D341Med (cell line): Measurements from ENCODE around the gene LPAR4.
"Not testable (repeated sequence)": the region's sequence is repeated elsewhere in the genome, so short reads cannot be mapped to it uniquely, and the experiment has no call there.

Experiments used
- DNase-seq: peaks from one replicate; pipeline ENCODE4 v3.0.0; 2012; ENCODE audit warnings: low spot score

LPAR4 gene

GRCh38 chrX:78747489-78747888 lies at the start of gene LPAR4:
Gene LPAR4 (plus strand): TSS chrX:78747720. CDS start chrX:78754870, 7,150 bp downstream.
- no peak for DNase-seq

GRCh38 chrX:78706071-78706470 lies 41.4 kb upstream of the LPAR4 start:
- DNase-seq: no peak

- no peak for DNase-seq
Observed at GRCh38 chrX:78708262-78708661, 39.3 kb upstream of the LPAR4 start.

GRCh38 chrX:78708816-78709215 lies 38.7 kb upstream of the LPAR4 start:
- no peak for DNase-seq

GRCh38 chrX:78710171-78710570 lies 37.3 kb upstream of the LPAR4 start:
- DNase-seq: no peak

GRCh38 chrX:78712336-78712735 lies 35.2 kb upstream of the LPAR4 start:
- DNase-seq: no peak

- DNase-seq: no peak
Observed at GRCh38 chrX:78725287-78725686, 22.2 kb upstream of the LPAR4 start.

DNA sequence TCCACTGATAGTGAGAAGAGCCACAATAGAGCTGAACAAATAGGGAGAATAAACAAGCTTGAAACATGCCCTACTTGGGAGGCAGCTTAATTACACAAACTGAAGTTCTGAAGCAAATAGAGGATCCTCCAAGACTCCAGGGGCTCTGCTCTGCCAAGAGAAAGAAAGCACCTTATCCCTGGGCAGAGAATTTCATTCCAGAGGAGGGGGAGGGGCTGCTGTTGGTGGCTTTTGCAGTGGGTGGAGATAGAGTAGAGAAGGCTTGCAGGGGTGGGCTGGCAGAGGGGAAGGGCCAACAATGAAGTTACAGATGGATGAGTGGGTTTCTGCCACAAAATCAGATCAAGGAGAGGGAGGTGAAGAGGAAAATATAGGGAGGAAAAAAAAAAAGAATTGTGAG lies 1.0 kb upstream of the LPAR4 start:
- no peak for DNase-seq

DNA sequence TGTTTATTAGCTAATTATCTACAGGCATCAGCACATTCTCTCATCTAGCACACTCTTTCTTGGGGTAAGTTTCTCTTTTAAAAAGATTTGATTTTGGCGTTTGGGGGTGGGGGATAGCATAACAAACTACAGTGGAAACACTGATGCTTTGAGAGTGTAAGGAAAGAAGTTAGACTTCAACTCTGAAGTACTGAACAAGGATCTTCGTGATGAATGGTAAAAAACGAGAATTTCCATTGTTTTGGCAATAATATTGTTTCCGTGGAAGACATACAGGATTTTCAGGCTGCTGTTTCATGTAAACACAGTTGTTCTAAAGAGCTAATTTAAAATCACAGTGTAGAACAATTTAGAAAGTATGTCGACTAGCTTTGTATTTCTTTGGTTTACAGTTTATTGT lies 451 bp downstream of the LPAR4 start:
- no peak for DNase-seq

- no peak for DNase-seq
Observed at GRCh38 chrX:78748846-78749245, 1.3 kb downstream of the LPAR4 start.

DNA sequence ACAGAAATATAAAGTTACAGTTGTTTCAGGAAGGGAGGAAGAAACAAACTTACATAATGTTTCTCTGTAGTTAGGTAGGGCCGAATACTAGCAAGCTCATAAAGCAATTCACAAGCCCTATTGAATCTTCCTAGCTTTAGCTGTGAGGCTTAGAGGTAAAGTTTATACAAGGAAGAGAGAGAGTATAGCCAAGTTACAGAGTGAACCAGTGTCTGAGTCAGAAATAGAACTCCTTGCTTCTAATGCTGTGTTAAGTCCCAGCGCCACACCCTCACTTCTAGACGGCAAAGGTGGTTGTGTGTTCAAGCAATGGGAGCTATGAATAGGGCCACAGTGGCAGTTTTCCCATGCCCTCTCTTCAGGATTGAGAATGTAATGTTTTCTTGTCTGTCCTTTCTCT lies 6.1 kb downstream of the LPAR4 start:
- DNase-seq: no peak

DNA sequence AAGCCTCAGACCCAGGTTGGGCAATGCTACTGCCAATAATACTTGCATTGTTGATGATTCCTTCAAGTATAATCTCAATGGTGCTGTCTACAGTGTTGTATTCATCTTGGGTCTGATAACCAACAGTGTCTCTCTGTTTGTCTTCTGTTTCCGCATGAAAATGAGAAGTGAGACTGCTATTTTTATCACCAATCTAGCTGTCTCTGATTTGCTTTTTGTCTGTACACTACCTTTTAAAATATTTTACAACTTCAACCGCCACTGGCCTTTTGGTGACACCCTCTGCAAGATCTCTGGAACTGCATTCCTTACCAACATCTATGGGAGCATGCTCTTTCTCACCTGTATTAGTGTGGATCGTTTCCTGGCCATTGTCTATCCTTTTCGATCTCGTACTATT lies 7.4 kb downstream of the LPAR4 start:
- no peak for DNase-seq

DNA sequence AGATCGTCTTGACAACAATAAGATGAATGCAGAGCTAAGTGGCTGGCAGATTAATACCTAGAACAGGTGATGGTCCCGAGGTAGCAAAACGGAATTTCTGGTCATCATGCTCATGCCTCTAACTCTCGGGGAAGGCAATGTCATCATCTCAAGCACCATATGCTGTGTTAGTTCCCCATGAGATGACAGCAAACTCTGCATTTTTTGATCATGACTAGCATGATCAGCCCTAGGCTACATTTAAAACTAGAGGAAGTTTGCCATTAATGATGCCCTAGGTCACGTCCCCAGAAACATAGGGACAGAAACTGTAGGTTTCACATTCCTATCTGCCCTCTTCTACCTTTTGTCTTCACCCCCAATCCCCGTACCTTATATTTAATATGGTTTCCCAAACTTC lies 11.6 kb downstream of the LPAR4 start:
- no peak for DNase-seq

DNA sequence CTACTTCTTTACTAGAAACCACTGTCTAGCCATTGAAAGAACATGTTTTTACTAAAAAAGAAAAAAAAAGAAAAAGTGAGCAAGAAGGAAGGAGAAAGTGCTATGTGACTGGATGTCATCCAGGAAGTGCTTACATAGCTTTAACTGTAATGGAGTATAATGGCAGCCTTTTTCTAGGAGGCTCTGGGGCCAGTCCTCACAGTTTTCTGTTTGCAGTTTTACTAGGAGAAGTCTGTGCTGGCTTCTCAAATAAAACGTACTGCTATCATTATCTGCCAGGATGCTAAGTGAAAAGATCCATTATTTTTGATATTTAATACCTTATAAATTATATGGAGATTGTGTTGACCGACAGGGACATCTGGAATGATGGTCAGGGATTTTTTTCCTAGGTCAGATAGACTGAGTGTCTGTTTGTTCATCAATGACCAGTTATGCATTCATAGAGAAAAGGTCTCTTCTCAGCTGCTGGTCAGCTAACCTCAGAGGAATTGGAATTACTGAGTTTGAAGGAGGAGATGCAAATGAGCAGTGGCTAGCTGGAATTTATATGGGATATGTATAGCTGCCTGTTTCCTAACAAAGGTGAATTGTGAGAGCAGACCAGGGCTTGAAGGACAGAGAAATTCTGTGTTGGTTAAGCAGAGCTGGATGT lies 21.7 kb downstream of the LPAR4 start:
- DNase-seq: no peak

- DNase-seq: no peak
Observed at GRCh38 chrX:78769946-78770345, 22.4 kb downstream of the LPAR4 start.

GRCh38 chrX:78796916-78797315 lies 49.4 kb downstream of the LPAR4 start:
- DNase-seq: no peak

DNA sequence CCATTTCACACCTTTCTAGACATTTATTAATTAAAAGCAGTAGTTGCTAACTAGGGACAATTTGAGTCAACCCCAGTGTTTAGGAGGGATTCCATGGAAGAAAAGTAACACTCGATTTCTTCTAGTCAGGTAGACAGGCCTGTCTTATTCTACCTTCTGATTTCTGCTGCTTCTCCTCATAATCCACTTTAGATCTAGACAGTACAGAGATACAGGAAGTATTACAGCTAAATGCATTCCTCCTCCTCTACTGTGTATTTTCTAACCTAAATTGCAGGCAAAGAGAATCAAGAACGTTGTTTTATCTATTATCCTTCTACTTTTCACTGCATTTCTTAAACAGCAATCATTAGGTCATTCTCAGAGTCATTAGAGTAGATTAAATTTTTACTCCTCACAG lies 52.6 kb downstream of the LPAR4 start:
- no peak for DNase-seq

GRCh38 chrX:78800694-78801093 lies 53.2 kb downstream of the LPAR4 start:
- no peak for DNase-seq

- DNase-seq: no peak
Observed at GRCh38 chrX:78801522-78801921, 54.0 kb downstream of the LPAR4 start.

GRCh38 chrX:78802526-78802925 lies 55.0 kb downstream of the LPAR4 start:
- DNase-seq: not testable (repeated sequence)
